MM.1S (cell line): Measurements from ENCODE around the gene KRT6C.

Source experiments
- CTCF ChIP-seq: fragments of 300-600 bp; sonication (generic); IDR thresholded peaks from 2 replicates; pipeline ENCODE4 v1.5.1; 2016; ENCODE audit warnings: antibody characterized with exemption, low read length, mixed read lengths
- EZH2 ChIP-seq: fragments of 300-600 bp; sonication (generic); optimal IDR thresholded peaks from 2 replicates; pipeline ENCODE3; 2017; ENCODE audit warnings: low read depth, mild to moderate bottlenecking, antibody characterized with exemption, low read length, mixed read lengths
- EZH2phosphoT487 ChIP-seq: fragments of 300-600 bp; sonication (generic); IDR thresholded peaks from 2 replicates; pipeline ENCODE4 v1.6.1; 2018; ENCODE audit warnings: antibody characterized with exemption, low read length

GRCh38 chr12:52517888-52518287 is 44.3 kb upstream of the KRT6C start:
- TF ChIP-seq CTCF (no peak), EZH2 (no peak), EZH2phosphoT487 (no peak)
